Subcutaneous abdominal adipose tissue (tissue), 5 donors: ENCODE data around the gene ANAPC10.
"Not testable (repeated sequence)": the region's sequence is repeated elsewhere in the genome, so short reads cannot be mapped to it uniquely, and the experiment has no call there.

Experiments used
- H3K27ac ChIP-seq: one replicate; pipeline ENCODE4 v1.7.0; 2013; ENCODE audit warnings: low read depth, mild to moderate bottlenecking, inconsistent platforms, low read length, moderate library complexity
- H3K27me3 ChIP-seq, 5 donors: one replicate each; pipeline ENCODE4 v1.7.0; 2013; ENCODE audit warnings: low read length in 5 of 5, inconsistent platforms in 1 of 5; ENCODE audit not compliant: control insufficient read depth in 5 of 5, insufficient read depth in 4 of 5
- H3K36me3 ChIP-seq, 5 donors: one replicate each; pipeline ENCODE4 v1.7.0; 2013; ENCODE audit warnings: low read length in 5 of 5; ENCODE audit not compliant: control insufficient read depth in 5 of 5, insufficient read depth in 5 of 5
- H3K4me1 ChIP-seq, 5 donors: one replicate each; pipeline ENCODE4 v1.7.0; 2013; ENCODE audit warnings: low read length in 5 of 5, mild to moderate bottlenecking in 3 of 5, moderate library complexity in 1 of 5; ENCODE audit not compliant: control insufficient read depth in 5 of 5, insufficient read depth in 5 of 5
- H3K4me3 ChIP-seq, 5 donors: one replicate each; pipeline ENCODE4 v1.7.0; 2013; ENCODE audit warnings: low read length in 5 of 5, low read depth in 1 of 5
- H3K9ac ChIP-seq, 5 donors: one replicate each; pipeline ENCODE4 v1.7.0; 2013; ENCODE audit warnings: low read length in 5 of 5, mild to moderate bottlenecking in 4 of 5, moderate library complexity in 3 of 5
- H3K9me3 ChIP-seq, 5 donors: one replicate each; pipeline ENCODE4 v1.7.0; 2013; ENCODE audit warnings: low read length in 5 of 5; ENCODE audit not compliant: control insufficient read depth in 5 of 5
- donor health status: healthy.
- donor health status: healthy.
- donor health status: healthy.
- donor health status: healthy.
- donor health status: healthy.

ANAPC10 gene

DNA sequence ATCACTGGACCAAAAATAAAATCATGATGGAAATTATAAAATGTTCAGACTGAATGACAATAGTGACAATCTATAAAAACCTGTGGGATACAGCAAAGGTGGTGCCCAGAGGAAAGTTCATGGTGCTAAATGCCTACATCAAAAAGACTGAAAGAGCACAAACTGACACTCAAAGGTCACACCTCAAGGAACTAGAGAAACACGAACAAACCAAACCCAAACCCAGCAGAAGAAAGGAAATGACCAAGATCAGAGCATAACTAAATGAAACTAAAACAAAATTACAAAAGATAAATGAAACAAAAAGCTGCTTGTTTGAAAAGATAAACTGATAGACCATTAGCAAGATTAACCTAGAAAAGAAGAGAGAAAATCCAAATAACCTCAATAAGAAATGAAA lies 78.7 kb downstream of the ANAPC10 start:
- H3K36me3 ChIP-seq = peaks cover 0 to under 1% (median 0%) of the 10 kb centered on the region in 5 donors
- H3K27ac ChIP-seq = no peak overlapping the region
- H3K27me3 ChIP-seq = no peaks in the 10 kb centered on the region
- H3K9ac ChIP-seq = no peak overlapping the region
- H3K4me3 ChIP-seq = no peak overlapping the region
- H3K4me1 ChIP-seq = no peaks in the 10 kb centered on the region
- H3K9me3 ChIP-seq = peaks cover 2 to 9% (median 7%) of the 10 kb centered on the region in 5 donors

DNA sequence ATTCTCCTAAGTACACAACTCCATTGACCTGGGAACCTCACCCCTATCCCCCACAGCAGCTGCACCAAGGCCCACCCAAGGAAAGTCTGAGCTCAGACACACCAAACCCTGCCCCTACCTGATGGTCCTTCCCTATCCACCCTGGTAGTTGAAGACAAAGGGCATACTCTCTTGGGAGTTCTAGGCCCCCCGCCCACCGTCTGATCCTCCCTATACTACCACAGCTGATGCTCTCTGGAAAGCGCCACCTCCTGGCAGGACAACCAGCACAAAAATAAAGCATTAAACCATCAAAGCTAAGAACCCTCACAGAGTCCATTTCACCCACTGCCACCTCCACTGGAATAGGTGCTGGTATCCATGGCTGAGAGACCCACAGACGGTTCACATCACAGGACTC lies 83.6 kb downstream of the ANAPC10 start:
- Histone ChIP-seq H3K27me3 (no peaks in the 10 kb centered on the region), H3K9me3 (no peaks in the 10 kb centered on the region), H3K27ac (no peak overlapping the region), H3K36me3 (no peaks in the 10 kb centered on the region), H3K4me3 (no peak overlapping the region), H3K4me1 (peaks cover 0 to 15% (median 6%) of the 10 kb centered on the region in 5 donors), H3K9ac (no peak overlapping the region)

DNA sequence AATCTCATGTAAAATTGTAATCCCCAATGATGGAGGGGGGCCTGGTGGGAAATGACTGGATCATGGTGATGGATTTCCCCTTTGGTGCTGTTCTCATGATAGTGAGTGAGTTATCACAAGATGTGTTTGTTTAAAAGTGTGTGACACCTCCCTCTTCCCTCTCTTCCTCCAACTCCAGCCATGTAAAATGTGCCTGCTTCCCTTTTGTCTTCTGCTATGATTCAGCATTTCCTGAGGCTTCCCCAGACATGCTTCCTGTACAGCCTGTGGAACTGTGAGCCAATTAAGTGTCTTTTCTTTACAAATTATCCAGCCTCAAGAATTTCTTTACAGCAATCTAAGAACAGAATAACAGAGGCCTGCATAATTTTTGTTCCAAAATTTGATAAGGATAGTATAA lies 85.2 kb downstream of the ANAPC10 start:
- Histone ChIP-seq H3K27ac (peak overlapping the region; percentile 33), H3K27me3 (no peaks in the 10 kb centered on the region), H3K4me3 (no peak overlapping the region), H3K9ac (no peak overlapping the region), H3K4me1 (peaks cover 0 to 15% (median 6%) of the 10 kb centered on the region in 5 donors), H3K36me3 (no peaks in the 10 kb centered on the region), H3K9me3 (no peaks in the 10 kb centered on the region)

DNA sequence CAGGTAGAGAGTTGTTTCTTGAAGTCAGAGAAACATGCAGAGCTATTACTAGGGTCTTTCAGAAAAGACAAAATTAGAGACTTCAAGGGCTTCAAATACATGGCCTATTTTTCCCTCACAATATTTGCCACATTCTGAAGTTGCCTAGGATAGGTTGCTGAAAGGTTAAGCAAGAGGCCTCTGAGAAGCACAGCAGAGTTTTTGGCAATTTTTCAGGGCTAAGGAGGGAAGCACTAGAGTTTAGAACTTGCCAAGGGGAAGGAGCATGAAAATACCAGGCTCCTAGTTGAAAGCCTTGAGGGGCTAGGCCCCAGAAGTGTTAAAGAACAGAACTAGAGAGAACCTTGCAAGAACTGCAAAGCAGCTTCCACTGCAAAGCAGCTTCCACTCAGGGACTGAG lies 86.4 kb downstream of the ANAPC10 start:
- H3K4me3 ChIP-seq = no peak overlapping the region
- H3K9me3 ChIP-seq = no peaks in the 10 kb centered on the region
- H3K9ac ChIP-seq = peak overlapping the region in 1 of 5 donors; percentile 11
- peaks cover 0 to 15% (median 6%) of the 10 kb centered on the region in 5 donors for H3K4me1 ChIP-seq
- H3K27ac ChIP-seq = no peak overlapping the region
- H3K36me3 ChIP-seq = no peaks in the 10 kb centered on the region
- H3K27me3 ChIP-seq = no peaks in the 10 kb centered on the region

DNA sequence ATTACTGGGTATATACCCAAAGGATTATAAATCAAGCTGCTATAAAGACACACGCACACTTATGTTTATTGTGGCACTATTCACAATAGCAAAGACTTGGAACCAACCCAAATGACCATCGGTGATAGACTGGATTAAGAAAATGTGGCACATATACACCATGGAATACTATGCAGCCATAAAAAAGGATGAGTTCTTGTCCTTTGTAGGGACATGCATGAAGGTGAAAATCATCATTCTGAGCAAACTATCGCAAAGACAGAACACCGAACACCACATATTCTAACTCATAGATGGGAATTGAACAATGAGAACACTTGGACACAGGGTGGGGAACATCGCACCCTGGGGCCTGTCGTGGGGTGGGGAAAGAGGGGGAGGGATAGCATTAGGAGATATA lies 87.7 kb downstream of the ANAPC10 start:
- H3K36me3 ChIP-seq, H3K27ac ChIP-seq, H3K9ac ChIP-seq, H3K9me3 ChIP-seq, H3K4me3 ChIP-seq, H3K27me3 ChIP-seq: not testable (repeated sequence)
- H3K4me1 ChIP-seq = peaks cover 0 to 15% (median 6%) of the 10 kb centered on the region in 5 donors

DNA sequence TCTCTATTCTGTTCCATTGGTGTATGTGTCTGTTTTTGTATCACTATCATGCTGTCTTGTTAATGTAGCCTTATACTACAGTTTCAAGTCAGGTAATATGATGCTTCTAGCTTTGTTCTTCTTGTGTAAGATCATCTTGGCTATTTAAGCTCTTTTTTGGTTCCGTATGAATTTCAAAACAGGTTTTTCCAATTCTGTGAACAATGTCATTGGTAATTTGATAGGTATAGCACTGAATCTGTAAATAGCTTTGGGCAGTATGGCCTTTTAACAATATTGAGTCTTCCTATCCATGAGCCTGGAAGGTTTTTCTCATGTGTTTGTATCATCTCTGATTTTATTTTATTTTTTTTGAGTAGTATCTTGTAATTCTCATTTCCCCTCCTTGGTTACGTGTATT lies 94.3 kb downstream of the ANAPC10 start:
- Histone ChIP-seq H3K27ac (no peak overlapping the region), H3K27me3 (no peaks in the 10 kb centered on the region), H3K36me3 (no peaks in the 10 kb centered on the region), H3K4me3 (no peak overlapping the region), H3K9ac (no peak overlapping the region), H3K9me3 (no peaks in the 10 kb centered on the region), H3K4me1 (no peaks in the 10 kb centered on the region)

DNA sequence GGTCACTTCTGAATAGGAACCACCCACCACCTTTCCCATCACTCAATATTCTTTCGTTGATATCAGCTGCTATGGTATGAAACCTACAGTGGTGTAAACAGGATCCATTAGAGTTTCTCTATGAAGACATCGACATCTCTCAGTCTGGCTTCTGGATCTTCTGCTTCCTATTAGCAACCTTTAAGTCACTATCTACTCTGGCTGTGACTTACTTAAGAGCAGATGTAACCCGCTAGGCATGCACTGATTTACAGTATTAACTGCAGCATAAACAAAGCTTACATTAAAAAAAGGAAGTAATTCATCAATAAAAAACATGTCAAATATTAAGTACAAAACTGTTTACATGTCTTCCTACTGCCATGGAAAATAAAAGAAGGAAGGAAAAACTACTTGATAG lies 96.4 kb downstream of the ANAPC10 start:
- H3K4me3 ChIP-seq = no peak overlapping the region
- H3K27me3 ChIP-seq = no peaks in the 10 kb centered on the region
- H3K9ac ChIP-seq = no peak overlapping the region
- H3K9me3 ChIP-seq = no peaks in the 10 kb centered on the region
- no peaks in the 10 kb centered on the region for H3K36me3 ChIP-seq
- no peak overlapping the region for H3K27ac ChIP-seq
- H3K4me1 ChIP-seq = no peaks in the 10 kb centered on the region

DNA sequence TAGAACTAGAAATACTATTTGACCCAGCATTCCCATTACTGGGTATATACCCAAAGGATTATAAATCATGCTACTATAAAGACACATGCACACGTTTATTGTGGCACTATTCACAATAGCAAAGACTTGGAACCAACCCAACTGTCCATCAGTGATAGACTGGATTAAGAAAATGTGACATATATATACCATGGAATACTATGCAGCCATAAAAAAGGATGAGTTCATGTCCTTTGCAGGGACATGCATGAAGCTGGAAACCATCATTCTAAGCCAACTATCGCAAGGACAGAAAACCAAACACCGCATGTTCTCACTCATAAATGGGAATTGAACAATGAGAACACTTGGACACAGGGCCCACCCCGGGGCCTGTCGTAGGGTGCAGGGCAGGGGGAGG lies 97.3 kb downstream of the ANAPC10 start:
- H3K27me3 ChIP-seq, H3K4me3 ChIP-seq, H3K4me1 ChIP-seq, H3K9me3 ChIP-seq, H3K27ac ChIP-seq, H3K36me3 ChIP-seq, H3K9ac ChIP-seq: not testable (repeated sequence)

DNA sequence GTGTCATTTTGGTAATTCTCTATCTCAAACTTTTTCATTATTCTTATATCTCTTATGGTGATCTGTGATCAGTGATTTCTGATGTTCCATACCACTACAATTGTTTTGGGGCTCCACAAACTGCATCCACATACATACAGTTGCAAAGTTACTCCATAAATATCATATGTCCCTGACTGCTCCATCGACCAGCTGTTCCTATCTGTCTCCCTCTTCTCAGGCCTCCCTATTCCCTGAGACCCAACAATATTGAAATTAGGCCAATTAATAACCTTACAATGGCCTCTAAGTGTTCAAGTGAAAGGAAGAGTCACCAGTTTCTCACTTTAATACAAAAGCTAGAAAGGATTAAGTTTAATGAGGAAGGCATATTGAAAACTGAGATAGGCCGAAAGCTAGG lies 108.7 kb downstream of the ANAPC10 start:
- H3K4me1 ChIP-seq = peaks cover 0 to 9% (median 0%) of the 10 kb centered on the region in 5 donors
- no peak overlapping the region for H3K4me3 ChIP-seq
- no peak overlapping the region for H3K27ac ChIP-seq
- H3K36me3 ChIP-seq = peaks cover 0 to 5% (median 4%) of the 10 kb centered on the region in 5 donors
- H3K9me3 ChIP-seq = no peaks in the 10 kb centered on the region
- H3K9ac ChIP-seq = no peak overlapping the region
- H3K27me3 ChIP-seq = no peaks in the 10 kb centered on the region

DNA sequence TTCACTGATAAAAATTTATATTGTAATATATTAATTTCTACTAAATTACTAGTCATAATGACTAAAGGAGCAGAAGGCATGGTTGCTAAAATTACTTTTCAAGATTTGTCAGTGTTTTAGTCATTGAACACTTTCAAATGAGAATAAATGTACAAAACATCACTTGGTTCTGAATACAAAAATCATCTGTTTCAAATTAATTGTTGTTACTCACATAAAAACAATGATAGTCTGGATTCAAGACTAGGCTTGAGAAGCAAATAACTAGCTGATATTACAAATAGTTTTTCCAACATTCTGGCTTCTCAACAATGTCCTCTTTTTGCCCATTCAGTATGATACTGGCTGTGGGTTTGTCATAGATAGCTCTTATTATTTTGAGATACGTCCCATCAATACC lies 112.5 kb downstream of the ANAPC10 start:
- no peak overlapping the region for H3K27ac ChIP-seq
- H3K36me3 ChIP-seq = no peaks in the 10 kb centered on the region
- no peaks in the 10 kb centered on the region for H3K9me3 ChIP-seq
- peaks cover 0 to 16% (median 0%) of the 10 kb centered on the region in 5 donors for H3K4me1 ChIP-seq
- H3K9ac ChIP-seq = no peak overlapping the region
- no peaks in the 10 kb centered on the region for H3K27me3 ChIP-seq
- H3K4me3 ChIP-seq = no peak overlapping the region

DNA sequence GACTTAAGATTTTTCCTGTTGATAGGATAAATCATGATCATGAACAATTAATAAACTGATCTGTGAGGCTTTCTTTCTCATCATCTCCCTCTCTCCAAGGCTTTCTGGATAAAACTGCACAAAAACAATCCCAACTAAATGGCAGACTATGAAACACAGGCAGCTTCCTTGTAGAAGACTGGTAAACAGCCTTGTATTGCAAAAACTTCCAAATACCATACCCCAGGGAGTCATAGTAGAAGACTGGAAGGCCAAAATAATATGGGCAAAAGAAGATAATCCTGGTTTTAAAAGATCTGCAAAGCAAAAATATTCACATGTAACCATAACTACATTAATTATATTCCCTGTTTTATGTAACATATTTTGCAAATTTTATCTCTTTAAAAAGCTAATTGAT lies 113.0 kb downstream of the ANAPC10 start:
- Histone ChIP-seq H3K9me3 (no peaks in the 10 kb centered on the region), H3K27me3 (no peaks in the 10 kb centered on the region), H3K36me3 (no peaks in the 10 kb centered on the region), H3K27ac (no peak overlapping the region), H3K4me3 (no peak overlapping the region), H3K9ac (no peak overlapping the region), H3K4me1 (peaks cover 0 to 16% (median 0%) of the 10 kb centered on the region in 5 donors)
